Measurements from ENCODE around the gene TMEM163.

The TMEM163 gene

GRCh38 chr2:134429886-134430285 lies 288.9 kb downstream of the TMEM163 start:
- Histone ChIP-seq H3K4me3 (ENCODE audit: low read depth, low read length) (no peak overlapping the region), H3K4me1 (ENCODE audit: control insufficient read depth, insufficient read depth, low read length) (no peaks in the 10 kb centered on the region), H3K9me3 (ENCODE audit: control insufficient read depth, insufficient read depth, low read depth, low read length) (no peaks in the 10 kb centered on the region), H3K27ac (ENCODE audit: extremely low read depth, low read depth, low read length) (no peak overlapping the region), H3K36me3 (ENCODE audit: control insufficient read depth in 2 of 2, insufficient read depth in 1 of 2, low read length in 2 of 2) (peaks cover 0 to 42% of the 10 kb centered on the region in 2 experiments; a peak in 1 of 3 replicates)
- ChIA-PET POLR2A (no interaction called here), CTCF (interaction anchor here (2.0 kb wide), 1 partner anchor 21 kb away, joined by 14 read pairs; no protein-coding TSS in a partner anchor)
- TF ChIP-seq ZNF23 (tag by site-specific recombination; IDR thresholded peaks at IDR 0.05; ENCODE audit: borderline replicate concordance) (no peak), ZNF626 (tag by site-specific recombination; IDR thresholded peaks at IDR 0.05) (no peak), ZNF146 (tag by site-specific recombination; IDR thresholded peaks at IDR 0.05) (no peak), ZNF211 (tag by site-specific recombination; IDR thresholded peaks at IDR 0.05; ENCODE audit: low read depth) (no peak), ZNF580 (tag by site-specific recombination; IDR thresholded peaks at IDR 0.05) (no peak)

GRCh38 chr2:134426721-134427120 lies 292.1 kb downstream of the TMEM163 start:
- peaks cover 0 to 54% of the 10 kb centered on the region in 2 experiments; a peak in 1 of 3 replicates for H3K36me3 ChIP-seq (ENCODE audit: control insufficient read depth in 2 of 2, insufficient read depth in 1 of 2, low read length in 2 of 2)
- no peaks in the 10 kb centered on the region for H3K4me1 ChIP-seq (ENCODE audit: control insufficient read depth, insufficient read depth, low read length)
- no peak overlapping the region for H3K4me3 ChIP-seq (ENCODE audit: low read depth, low read length)
- no peak overlapping the region for H3K27ac ChIP-seq (ENCODE audit: extremely low read depth, low read depth, low read length)
- ChIA-PET POLR2A (no interaction called here), CTCF (interaction anchor here (1.2 to 1.9 kb wide), 2 partner anchors 23 to 24 kb away, joined by 3 to 5 read pairs; no protein-coding TSS in a partner anchor)
- H3K9me3 ChIP-seq (ENCODE audit: control insufficient read depth, insufficient read depth, low read depth, low read length) = no peaks in the 10 kb centered on the region
- TF ChIP-seq ZNF112 (tag by site-specific recombination; IDR thresholded peaks at IDR 0.05) (no peak), ZSCAN5A (tag by site-specific recombination; IDR thresholded peaks at IDR 0.05) (no peak)

GRCh38 chr2:134425724-134426496 lies 292.9 kb downstream of the TMEM163 start:
- CTCF ChIA-PET = interaction anchor here (1.9 kb wide), 1 partner anchor 25 kb away, joined by 5 read pairs; no protein-coding TSS in a partner anchor
- Histone ChIP-seq H3K4me3 (ENCODE audit: low read depth, low read length) (no peak overlapping the region), H3K4me1 (ENCODE audit: control insufficient read depth, insufficient read depth, low read length) (no peaks in the 10 kb centered on the region), H3K9me3 (ENCODE audit: control insufficient read depth, insufficient read depth, low read depth, low read length) (no peaks in the 10 kb centered on the region), H3K36me3 (ENCODE audit: control insufficient read depth in 2 of 2, insufficient read depth in 1 of 2, low read length in 2 of 2) (peaks cover 0 to 48% of the 10 kb centered on the region in 2 experiments; a peak in 1 of 3 replicates), H3K27ac (ENCODE audit: extremely low read depth, low read depth, low read length) (no peak overlapping the region)
- POLR2A ChIA-PET = no interaction called here
- TF ChIP-seq ZNF549 (tag by site-specific recombination; IDR thresholded peaks at IDR 0.05) (no peak), ZNF132 (tag by site-specific recombination; IDR thresholded peaks at IDR 0.05; ENCODE audit: borderline replicate concordance) (no peak), ZNF26 (tag by site-specific recombination; IDR thresholded peaks at IDR 0.05) (no peak), ZNF639 (tag by site-specific recombination; IDR thresholded peaks at IDR 0.05) (no peak), KLF17 (tag by site-specific recombination; IDR thresholded peaks at IDR 0.05) (no peak), ZNF629 (tag by site-specific recombination; IDR thresholded peaks at IDR 0.05) (no peak), ZNF214 (tag by site-specific recombination; IDR thresholded peaks at IDR 0.05; ENCODE audit: borderline replicate concordance) (no peak), ZNF311 (tag by site-specific recombination; IDR thresholded peaks at IDR 0.05; ENCODE audit: borderline replicate concordance) (no peak), ZNF513 (tag by site-specific recombination; IDR thresholded peaks at IDR 0.05) (no peak)
